GM19395 (cell line): Measurements from ENCODE around the gene SMYD5.

Source experiments
- ATAC-seq: cut with Tn5 transposase; IDR thresholded peaks from one replicate; pipeline ENCODE4 v1.9.1; 2021; ENCODE audit warnings: mild to moderate bottlenecking, moderate library complexity; ENCODE audit not compliant: unreplicated experiment

Gene SMYD5

GRCh38 chr2:73237168-73237567 is 23.1 kb downstream of the SMYD5 start:
- ATAC-seq, result no peak

- no peak for ATAC-seq
Observed at GRCh38 chr2:73238149-73238548, 24.1 kb downstream of the SMYD5 start.

- no peak for ATAC-seq
Observed at GRCh38 chr2:73238976-73239375, 24.9 kb downstream of the SMYD5 start.

- ATAC-seq, result no peak
Observed at GRCh38 chr2:73239776-73240175, 25.7 kb downstream of the SMYD5 start.

- no peak for ATAC-seq
Observed at GRCh38 chr2:73243884-73244570, 30.0 kb downstream of the SMYD5 start.

GRCh38 chr2:73244580-73244979 is 30.5 kb downstream of the SMYD5 start:
- ATAC-seq, result no peak

- no peak for ATAC-seq
Observed at GRCh38 chr2:73246850-73247249, 32.8 kb downstream of the SMYD5 start.

- ATAC-seq, result no peak
Observed at GRCh38 chr2:73249636-73250035, 35.6 kb downstream of the SMYD5 start.

GRCh38 chr2:73250872-73251846 is 37.1 kb downstream of the SMYD5 start:
- ATAC-seq, result no peak

GRCh38 chr2:73252238-73253027 is 38.4 kb downstream of the SMYD5 start:
- ATAC-seq, result no peak

GRCh38 chr2:73253400-73253799 is 39.4 kb downstream of the SMYD5 start:
- no peak for ATAC-seq

GRCh38 chr2:73253901-73254300 is 39.9 kb downstream of the SMYD5 start:
- no peak for ATAC-seq

- ATAC-seq, result no peak
Observed at GRCh38 chr2:73254343-73255006, 40.4 kb downstream of the SMYD5 start.

GRCh38 chr2:73255007-73255644 is 41.1 kb downstream of the SMYD5 start:
- ATAC-seq, result no peak

- ATAC-seq, result no peak
Observed at GRCh38 chr2:73255907-73256617, 42.0 kb downstream of the SMYD5 start.

GRCh38 chr2:73256618-73256922 is 42.5 kb downstream of the SMYD5 start:
- ATAC-seq, result no peak

- ATAC-seq, result no peak
Observed at GRCh38 chr2:73257021-73257420, 43.0 kb downstream of the SMYD5 start.

GRCh38 chr2:73257425-73258125 is 43.5 kb downstream of the SMYD5 start:
- ATAC-seq, result no peak
